SK-N-SH treated with all-trans-retinoic acid at 6 μM for 48 hours (cell line): ENCODE measurements around the gene DUXA.

Experiments
- ATAC-seq: fragments of 200-7000 bp; cut with Tn5 transposase; 3 replicates; pipeline ENCODE4 v1.9.1; 2020; ENCODE audit warnings: mild to moderate bottlenecking, moderate library complexity
- ARNTL ChIP-seq: fragments of 450-650 bp; formaldehyde crosslinking; IDR thresholded peaks from 2 replicates; pipeline ENCODE4 v1.5.0; 2020; ENCODE audit warnings: low read depth, mild to moderate bottlenecking, moderate library complexity, borderline replicate concordance
- BACH2 ChIP-seq: fragments of 250-450 bp; sonication (Bioruptor Pico); IDR thresholded peaks from 2 replicates; pipeline ENCODE4 v1.9.0; 2021; ENCODE audit warnings: mild to moderate bottlenecking, borderline replicate concordance
- CREB5 ChIP-seq: fragments of 250-450 bp; sonication (Bioruptor Pico); IDR thresholded peaks from 2 replicates; pipeline ENCODE4 v1.5.1; 2020; ENCODE audit warnings: low read depth, mild to moderate bottlenecking, moderate library complexity
- CSDC2 ChIP-seq: fragments of 250-450 bp; sonication (Bioruptor Pico); IDR thresholded peaks from 2 replicates; pipeline ENCODE4 v1.5.0; 2020; ENCODE audit warnings: mild to moderate bottlenecking, moderate library complexity
- CSRNP3 ChIP-seq: fragments of 250-450 bp; sonication (Bioruptor Pico); IDR thresholded peaks from 2 replicates; pipeline ENCODE4 v1.5.1; 2021; ENCODE audit warnings: mild to moderate bottlenecking, moderate library complexity
- ESRRG ChIP-seq: fragments of 250-450 bp; sonication (Bioruptor Pico); IDR thresholded peaks from 2 replicates; pipeline ENCODE4 v1.6.1; 2021; ENCODE audit warnings: mild to moderate bottlenecking
- GLIS3 ChIP-seq: fragments of 250-450 bp; sonication (Bioruptor Pico); IDR thresholded peaks from 2 replicates; pipeline ENCODE4 v1.5.0; 2020; ENCODE audit warnings: mild to moderate bottlenecking, moderate library complexity
- ISL1 ChIP-seq: fragments of 250-450 bp; sonication (Bioruptor Pico); IDR thresholded peaks from 2 replicates; pipeline ENCODE4 v2.1.2; 2022; ENCODE audit warnings: mild to moderate bottlenecking, moderate library complexity
- PATZ1 ChIP-seq: fragments of 250-450 bp; sonication (Bioruptor Pico); IDR thresholded peaks from 2 replicates; pipeline ENCODE4 v1.8.0; 2020; ENCODE audit warnings: mild to moderate bottlenecking, moderate library complexity, borderline replicate concordance
- POU6F1 ChIP-seq: fragments of 250-450 bp; sonication (Bioruptor Pico); IDR thresholded peaks from 2 replicates; pipeline ENCODE4 v1.8.0; 2021; ENCODE audit warnings: low read depth, mild to moderate bottlenecking, moderate library complexity, borderline replicate concordance
- PPARA ChIP-seq: fragments of 250-450 bp; sonication (Bioruptor Pico); IDR thresholded peaks from 2 replicates; pipeline ENCODE4 v1.5.0; 2020; ENCODE audit warnings: mild to moderate bottlenecking, borderline replicate concordance
- RARB ChIP-seq: fragments of 250-450 bp; sonication (Bioruptor Pico); IDR thresholded peaks from 2 replicates; pipeline ENCODE4 v1.8.0; 2021; ENCODE audit warnings: mild to moderate bottlenecking, moderate library complexity
- TCF4 ChIP-seq: fragments of 250-450 bp; sonication (Bioruptor Pico); IDR thresholded peaks from 2 replicates; pipeline ENCODE4 v1.8.0; 2021; ENCODE audit warnings: mild to moderate bottlenecking, moderate library complexity, borderline replicate concordance
- TOX ChIP-seq: fragments of 250-450 bp; sonication (Bioruptor Pico); IDR thresholded peaks from 2 replicates; pipeline ENCODE4 v1.8.0; 2021; ENCODE audit warnings: mild to moderate bottlenecking, moderate library complexity, borderline replicate concordance
- ZC3H10 ChIP-seq: fragments of 250-450 bp; sonication (Bioruptor Pico); IDR thresholded peaks from 2 replicates; pipeline ENCODE4 v1.5.1; 2021; ENCODE audit warnings: mild to moderate bottlenecking, moderate library complexity
- ZNF565 ChIP-seq: fragments of 450-650 bp; formaldehyde crosslinking; conservative IDR thresholded peaks from 2 replicates; pipeline ENCODE4 v1.5.0; 2020; ENCODE audit warnings: low read depth, mild to moderate bottlenecking, moderate library complexity
- ZNF70 ChIP-seq: fragments of 450-650 bp; formaldehyde crosslinking; IDR thresholded peaks from 2 replicates; pipeline ENCODE4 v1.5.0; 2020; ENCODE audit warnings: mild to moderate bottlenecking, moderate library complexity
- ZNF8 ChIP-seq: fragments of 450-650 bp; formaldehyde crosslinking; IDR thresholded peaks from 2 replicates; pipeline ENCODE4 v1.5.0; 2020; ENCODE audit warnings: mild to moderate bottlenecking, moderate library complexity
- TF ChIP-seq, protein P1 (sequence below): fragments of 250-450 bp; sonication (Bioruptor Pico); IDR thresholded peaks from 2 replicates; pipeline ENCODE4 v1.5.0; 2020; ENCODE audit warnings: mild to moderate bottlenecking, moderate library complexity

DUXA gene

DNA sequence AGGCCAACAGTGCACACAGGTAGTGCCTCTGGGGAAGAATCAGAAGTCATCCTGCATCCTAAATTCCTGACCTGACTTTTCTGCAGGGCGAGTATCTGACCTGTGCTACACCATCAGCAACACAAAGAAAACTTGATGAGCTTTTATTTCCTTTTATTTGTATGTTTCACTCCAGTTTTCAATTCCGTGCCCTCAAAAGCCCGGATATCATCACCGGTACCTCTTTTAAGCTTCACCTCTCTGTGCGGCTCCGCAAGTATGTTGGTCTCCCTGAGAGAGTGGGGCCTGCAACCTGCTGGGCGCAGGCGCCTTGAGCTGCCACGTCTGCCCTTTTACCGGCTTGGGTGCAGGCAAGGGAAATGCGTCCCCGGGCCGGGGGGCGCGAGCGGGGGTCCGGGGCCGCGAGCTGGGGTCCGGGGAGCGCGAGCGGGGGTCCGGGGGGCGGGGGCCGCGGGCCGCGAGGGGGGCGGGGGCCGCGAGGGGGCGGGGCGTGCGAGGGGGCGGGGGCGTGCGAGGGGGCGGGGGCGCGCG is 4.3 kb upstream of the DUXA start (continued):
- TF ChIP-seq PATZ1 (CRISPR knock-in tag) = no peak
- no peak for TF ChIP-seq TOX

DNA sequence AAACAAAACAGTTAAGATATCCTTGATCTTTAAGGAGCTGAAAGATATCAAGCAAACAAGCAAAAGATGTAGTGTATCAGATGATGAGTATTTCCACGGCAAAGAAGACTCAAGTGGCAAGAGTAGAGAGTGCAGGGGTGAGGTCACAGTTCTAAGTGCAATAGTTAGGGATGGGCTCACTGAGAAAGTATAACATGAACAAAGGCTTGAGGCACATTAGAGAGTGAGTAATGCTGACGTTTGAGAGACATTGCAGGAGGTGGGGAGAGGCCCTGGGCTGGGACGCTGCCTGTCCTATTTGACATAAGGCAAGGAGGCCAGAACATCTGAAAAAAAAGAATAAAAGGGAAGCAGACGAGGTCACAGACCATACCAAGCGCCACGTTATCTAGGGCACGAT is 1.4 kb downstream of the DUXA start:
- TF ChIP-seq GLIS3 (CRISPR knock-in tag) (no peak), PATZ1 (CRISPR knock-in tag) (no peak), ARNTL (no peak), POU6F1 (CRISPR knock-in tag) (no peak), ZNF8 (no peak), CREB5 (CRISPR knock-in tag) (no peak), CSDC2 (CRISPR knock-in tag) (no peak)
- TF ChIP-seq, protein P1, sequence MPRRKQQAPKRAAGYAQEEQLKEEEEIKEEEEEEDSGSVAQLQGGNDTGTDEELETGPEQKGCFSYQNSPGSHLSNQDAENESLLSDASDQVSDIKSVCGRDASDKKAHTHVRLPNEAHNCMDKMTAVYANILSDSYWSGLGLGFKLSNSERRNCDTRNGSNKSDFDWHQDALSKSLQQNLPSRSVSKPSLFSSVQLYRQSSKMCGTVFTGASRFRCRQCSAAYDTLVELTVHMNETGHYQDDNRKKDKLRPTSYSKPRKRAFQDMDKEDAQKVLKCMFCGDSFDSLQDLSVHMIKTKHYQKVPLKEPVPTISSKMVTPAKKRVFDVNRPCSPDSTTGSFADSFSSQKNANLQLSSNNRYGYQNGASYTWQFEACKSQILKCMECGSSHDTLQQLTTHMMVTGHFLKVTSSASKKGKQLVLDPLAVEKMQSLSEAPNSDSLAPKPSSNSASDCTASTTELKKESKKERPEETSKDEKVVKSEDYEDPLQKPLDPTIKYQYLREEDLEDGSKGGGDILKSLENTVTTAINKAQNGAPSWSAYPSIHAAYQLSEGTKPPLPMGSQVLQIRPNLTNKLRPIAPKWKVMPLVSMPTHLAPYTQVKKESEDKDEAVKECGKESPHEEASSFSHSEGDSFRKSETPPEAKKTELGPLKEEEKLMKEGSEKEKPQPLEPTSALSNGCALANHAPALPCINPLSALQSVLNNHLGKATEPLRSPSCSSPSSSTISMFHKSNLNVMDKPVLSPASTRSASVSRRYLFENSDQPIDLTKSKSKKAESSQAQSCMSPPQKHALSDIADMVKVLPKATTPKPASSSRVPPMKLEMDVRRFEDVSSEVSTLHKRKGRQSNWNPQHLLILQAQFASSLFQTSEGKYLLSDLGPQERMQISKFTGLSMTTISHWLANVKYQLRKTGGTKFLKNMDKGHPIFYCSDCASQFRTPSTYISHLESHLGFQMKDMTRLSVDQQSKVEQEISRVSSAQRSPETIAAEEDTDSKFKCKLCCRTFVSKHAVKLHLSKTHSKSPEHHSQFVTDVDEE (CRISPR knock-in tag) = no peak
- ATAC-seq = no peak

DNA sequence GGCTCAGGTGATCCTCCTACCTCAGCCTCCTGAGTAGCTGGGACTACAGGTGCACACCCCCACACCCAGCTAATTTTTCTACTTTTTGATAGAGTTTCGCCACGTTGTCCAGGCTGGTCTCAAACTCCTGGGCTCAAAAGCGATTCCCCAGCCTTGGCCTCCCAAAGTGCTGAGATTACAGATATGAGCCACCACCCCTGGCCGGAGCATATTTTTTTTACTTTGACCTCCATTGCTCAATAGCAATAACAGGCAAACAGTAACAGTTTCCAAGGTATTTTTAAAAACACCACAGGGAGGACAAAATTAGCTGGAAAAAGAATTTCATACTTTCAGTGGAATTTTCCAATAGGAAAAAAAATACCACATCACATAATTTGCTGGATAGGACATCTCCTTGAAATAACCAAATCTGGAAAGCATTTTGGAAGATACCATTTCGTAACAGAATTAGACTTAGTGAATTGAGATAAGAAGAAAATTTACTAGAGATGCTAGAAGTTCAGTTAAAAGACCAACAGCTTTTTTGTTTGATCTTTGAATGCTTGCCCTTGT is 5.2 kb downstream of the DUXA start:
- no peak for ATAC-seq
- TF ChIP-seq ISL1 (CRISPR knock-in tag) = no peak
- no peak for TF ChIP-seq ARNTL
- TF ChIP-seq PPARA = no peak
- TF ChIP-seq ZNF70 = no peak
- TF ChIP-seq ESRRG (CRISPR knock-in tag) = no peak
- no peak for TF ChIP-seq ZC3H10 (CRISPR knock-in tag)
- TF ChIP-seq BACH2 (CRISPR knock-in tag) = no peak
- no peak for TF ChIP-seq CSRNP3 (CRISPR knock-in tag)
- TF ChIP-seq TOX = no peak
- no peak for TF ChIP-seq PATZ1 (CRISPR knock-in tag)
- TF ChIP-seq POU6F1 (CRISPR knock-in tag) = no peak
- TF ChIP-seq CREB5 (CRISPR knock-in tag) = no peak
- TF ChIP-seq ZNF565 (CRISPR knock-in tag) = no peak
- no peak for TF ChIP-seq CSDC2 (CRISPR knock-in tag)
- TF ChIP-seq TCF4 (CRISPR knock-in tag) = no peak
- no peak for TF ChIP-seq RARB (CRISPR knock-in tag)
- TF ChIP-seq, all 23 proteins: peak for 0
